T1000 (cell line): ENCODE measurements around the gene HSD17B1.
"Not testable (repeated sequence)": the region's sequence is repeated elsewhere in the genome, so short reads cannot be mapped to it uniquely, and the experiment has no call there.

ENCODE experiments used
- DNase-seq: peaks from one replicate; lab custom pipeline; 2025; ENCODE audit warnings: mixed read lengths; lab: John Stamatoyannopoulos, UW

The HSD17B1 gene

GRCh38 chr17:42525221-42525620, 27.5 kb upstream of the HSD17B1 start:
- DNase-seq: no peak

- DNase-seq: no peak
Measured at GRCh38 chr17:42526031-42526444, 26.7 kb upstream of the HSD17B1 start.

- DNase-seq: no peak
Measured at GRCh38 chr17:42527932-42528331, 24.8 kb upstream of the HSD17B1 start.

GRCh38 chr17:42529061-42529460, 23.7 kb upstream of the HSD17B1 start:
- no peak for DNase-seq

- no peak for DNase-seq
Measured at GRCh38 chr17:42530952-42531454, 21.7 kb upstream of the HSD17B1 start.

- no peak for DNase-seq
Measured at GRCh38 chr17:42531455-42532354, 21.0 kb upstream of the HSD17B1 start.

- DNase-seq: no peak
Measured at GRCh38 chr17:42535155-42536047, 17.3 kb upstream of the HSD17B1 start.

GRCh38 chr17:42536048-42536371, 16.7 kb upstream of the HSD17B1 start, which contains the start of gene NAGLU:
Gene NAGLU, plus strand, starts transcription at chr17:42536241. Its CDS starts 32 bp downstream, at chr17:42536273.
- peak; percentile 86 for DNase-seq

- DNase-seq: peak; percentile 77
Measured at GRCh38 chr17:42536372-42537155, 16.2 kb upstream of the HSD17B1 start.

GRCh38 chr17:42537156-42537805, 15.4 kb upstream of the HSD17B1 start:
- DNase-seq: no peak

GRCh38 chr17:42537826-42538451, 14.8 kb upstream of the HSD17B1 start:
- DNase-seq: no peak

- no peak for DNase-seq
Measured at GRCh38 chr17:42538482-42538881, 14.2 kb upstream of the HSD17B1 start.

GRCh38 chr17:42540558-42540957, 12.2 kb upstream of the HSD17B1 start:
- not testable (repeated sequence) for DNase-seq

- DNase-seq: no peak
Measured at GRCh38 chr17:42541041-42541833, 11.5 kb upstream of the HSD17B1 start.

- no peak for DNase-seq
Measured at GRCh38 chr17:42543190-42544079, 9.3 kb upstream of the HSD17B1 start.

- no peak for DNase-seq
Measured at GRCh38 chr17:42544874-42545283, 7.8 kb upstream of the HSD17B1 start.

GRCh38 chr17:42545755-42546505, 6.8 kb upstream of the HSD17B1 start:
- DNase-seq: not testable (repeated sequence)

GRCh38 chr17:42547001-42547461, 5.7 kb upstream of the HSD17B1 start:
- DNase-seq: no peak
